Activated CD4-positive, alpha-beta T cell treated with anti-CD3 and anti-CD28 coated beads, Interleukin-2, amount 10 ng/mL, durations not matched to agents 24 days and 14 days (primary cell): ENCODE measurements around the gene MFSD11. TPM values are rescaled to one million over a fixed set of nuclear protein-coding genes. Genes with fewer than 3 reads are reported as not detected.
"Not testable (repeated sequence)": the region's sequence is repeated elsewhere in the genome, so short reads cannot be mapped to it uniquely, and the experiment has no call there.

Source experiments
- DNase-seq: peaks from one replicate; pipeline ENCODE4 v3.0.0; 2022
- H3K27ac Mint-ChIP-seq: one replicate; pipeline ENCODE4 v1.8.0; 2022; ENCODE audit warnings: mild to moderate bottlenecking, mixed read lengths
- H3K27me3 Mint-ChIP-seq: one replicate; pipeline ENCODE4 v1.8.0; 2022; ENCODE audit warnings: mixed read lengths
- H3K36me3 Mint-ChIP-seq: one replicate; pipeline ENCODE4 v1.8.0; 2022; ENCODE audit warnings: low read depth, mild to moderate bottlenecking, mixed read lengths
- H3K4me1 Mint-ChIP-seq: one replicate; pipeline ENCODE4 v1.8.0; 2021; ENCODE audit warnings: mixed read lengths
- H3K4me3 Mint-ChIP-seq: one replicate; pipeline ENCODE4 v1.8.0; 2022; ENCODE audit warnings: mild to moderate bottlenecking, moderate library complexity, mixed read lengths
- H3K9me3 Mint-ChIP-seq: one replicate; pipeline ENCODE4 v1.8.0; 2021; ENCODE audit warnings: mixed read lengths
- intact Hi-C: fragments of 100-400 bp; cut with micrococcal nuclease; formaldehyde crosslinking; loops from one replicate; pipeline ENCODE4 v1.15.1; 2023
- total RNA-seq: library from RNA; stranded (reverse); gene quantifications from 2 replicates; pipeline ENCODE4 v1.2.3, GENCODE V29; 2022

MFSD11 gene
- total RNA-seq, 1 donor from 2014 or later: 15.1 TPM

GRCh38 chr17:76726776-76727718 is 10.9 kb upstream of the MFSD11 start, which contains the start of gene METTL23:
Gene METTL23, plus strand, starts transcription at chr17:76726839. Its CDS starts 2,872 bp downstream, at chr17:76729711.
- intact Hi-C loops: loop anchor here (1.0 to 5.0 kb wide), 3 partner anchors 10 to 414 kb away; partner anchors contain the start of genes SEC14L1 and SRSF2
- Mint-ChIP-seq H3K27ac (peak within 1 kb of the TSS; percentile 97), H3K4me1 (peaks cover 37% of the 10 kb centered on the region), H3K36me3 (peaks cover 55% of the 10 kb centered on the region), H3K9me3 (no peaks in the 10 kb centered on the region), H3K27me3 (no peaks in the 10 kb centered on the region), H3K4me3 (peak within 1 kb of the TSS; percentile 96)
- peak; percentile 94 for DNase-seq

- intact Hi-C loops: loop anchor here (2.0 to 5.0 kb wide), 2 partner anchors 269 to 413 kb away; partner anchors contain the start of gene SEC14L1
- DNase-seq: peak; percentile 78
- peaks cover 39% of the 10 kb centered on the region for H3K4me1 Mint-ChIP-seq
- no peaks in the 10 kb centered on the region for H3K9me3 Mint-ChIP-seq
- H3K36me3 Mint-ChIP-seq: peaks cover 56% of the 10 kb centered on the region
- H3K27me3 Mint-ChIP-seq: no peaks in the 10 kb centered on the region
- peak overlapping the region; percentile 96 for H3K4me3 Mint-ChIP-seq
- H3K27ac Mint-ChIP-seq: peak overlapping the region; percentile 97
These were observed 10.0 kb upstream of the MFSD11 start for GRCh38 chr17:76727745-76728456.

GRCh38 chr17:76731800-76732733 is 5.9 kb upstream of the MFSD11 start:
- not testable (repeated sequence) for H3K9me3 Mint-ChIP-seq, DNase-seq, H3K27ac Mint-ChIP-seq, H3K27me3 Mint-ChIP-seq
- intact Hi-C loops: loop anchor here (10.0 kb wide), 1 partner anchor 657 kb away; the partner anchor contains the start of genes GALR2, SRP68 and ZACN
- Mint-ChIP-seq H3K4me3 (peak overlapping the region; percentile 92), H3K4me1 (peaks cover 46% of the 10 kb centered on the region), H3K36me3 (peaks cover 63% of the 10 kb centered on the region)

GRCh38 chr17:76732734-76733617 is 4.9 kb upstream of the MFSD11 start:
- Mint-ChIP-seq H3K27me3 (no peaks in the 10 kb centered on the region), H3K36me3 (peaks cover 64% of the 10 kb centered on the region), H3K4me3 (peak overlapping the region; percentile 92), H3K9me3 (no peaks in the 10 kb centered on the region), H3K27ac (peak overlapping the region; percentile 51), H3K4me1 (peaks cover 40% of the 10 kb centered on the region)
- no peak for DNase-seq
- intact Hi-C loops: loop anchor here (10.0 kb wide), 1 partner anchor 658 kb away; the partner anchor contains the start of genes GALR2, SRP68 and ZACN

- H3K36me3 Mint-ChIP-seq: peaks cover 64% of the 10 kb centered on the region
- no peaks in the 10 kb centered on the region for H3K27me3 Mint-ChIP-seq
- DNase-seq: no peak
- intact Hi-C loops: loop anchor here (10.0 kb wide), 1 partner anchor 659 kb away; the partner anchor contains the start of genes GALR2, SRP68 and ZACN
- H3K4me1 Mint-ChIP-seq: peaks cover 42% of the 10 kb centered on the region
- peak overlapping the region; percentile 92 for H3K4me3 Mint-ChIP-seq
- peak overlapping the region; percentile 91 for H3K27ac Mint-ChIP-seq
- H3K9me3 Mint-ChIP-seq: no peaks in the 10 kb centered on the region
These were observed 4.3 kb upstream of the MFSD11 start for GRCh38 chr17:76733618-76733957.

- H3K4me1 Mint-ChIP-seq: peaks cover 44% of the 10 kb centered on the region
- H3K27ac Mint-ChIP-seq: peak overlapping the region; percentile 91
- no peaks in the 10 kb centered on the region for H3K27me3 Mint-ChIP-seq
- DNase-seq: peak; percentile 73
- H3K36me3 Mint-ChIP-seq: peaks cover 61% of the 10 kb centered on the region
- H3K4me3 Mint-ChIP-seq: peak overlapping the region; percentile 92
- intact Hi-C loops: loop anchor here (10.0 kb wide), 1 partner anchor 659 kb away; the partner anchor contains the start of genes GALR2, SRP68 and ZACN
- H3K9me3 Mint-ChIP-seq: no peaks in the 10 kb centered on the region
These were observed 3.7 kb upstream of the MFSD11 start for GRCh38 chr17:76734080-76734840.

- H3K4me3 Mint-ChIP-seq: peak overlapping the region; percentile 92
- no peaks in the 10 kb centered on the region for H3K27me3 Mint-ChIP-seq
- no peaks in the 10 kb centered on the region for H3K9me3 Mint-ChIP-seq
- peak; percentile 79 for DNase-seq
- H3K27ac Mint-ChIP-seq: peak overlapping the region; percentile 91
- H3K4me1 Mint-ChIP-seq: peaks cover 41% of the 10 kb centered on the region
- peaks cover 56% of the 10 kb centered on the region for H3K36me3 Mint-ChIP-seq
- intact Hi-C loops: loop anchor here (5.0 to 10.0 kb wide), 6 partner anchors 57 to 717 kb away; partner anchors contain the start of genes GALR2, SRP68, UBALD2 and ZACN
These were observed 2.9 kb upstream of the MFSD11 start for GRCh38 chr17:76735006-76735405.

GRCh38 chr17:76735586-76736348 is 2.2 kb upstream of the MFSD11 start:
- DNase-seq: no peak
- intact Hi-C loops: loop anchor here (2.0 to 10.0 kb wide), 7 partner anchors 57 to 717 kb away; partner anchors contain the start of genes GALR2, SEC14L1, SRP68 and UBALD2
- Mint-ChIP-seq H3K9me3 (no peaks in the 10 kb centered on the region), H3K4me1 (peaks cover 40% of the 10 kb centered on the region), H3K4me3 (peak overlapping the region; percentile 92), H3K36me3 (peaks cover 51% of the 10 kb centered on the region), H3K27me3 (no peaks in the 10 kb centered on the region), H3K27ac (peak overlapping the region; percentile 91)

- Mint-ChIP-seq H3K4me3 (peak overlapping the region; percentile 92), H3K4me1 (peaks cover 40% of the 10 kb centered on the region), H3K27ac (peak overlapping the region; percentile 100), H3K27me3 (no peaks in the 10 kb centered on the region), H3K36me3 (peaks cover 48% of the 10 kb centered on the region), H3K9me3 (no peaks in the 10 kb centered on the region)
- intact Hi-C loops: loop anchor here (1.0 to 10.0 kb wide), 8 partner anchors 10 to 716 kb away; partner anchors contain the start of genes GALR2, JMJD6, METTL23 and SEC14L1
- peak; percentile 90 for DNase-seq
These were observed 1.4 kb upstream of the MFSD11 start for GRCh38 chr17:76736349-76737081.

- H3K36me3 Mint-ChIP-seq: peaks cover 47% of the 10 kb centered on the region
- H3K4me3 Mint-ChIP-seq: peak within 1 kb of the TSS; percentile 92
These were observed 740 bp upstream of the MFSD11 start, which contains the start of gene SRSF2 for GRCh38 chr17:76737082-76737675. Gene SRSF2, minus strand, starts transcription at chr17:76737331. Its CDS starts 171 bp downstream, at chr17:76737160.

More at GRCh38 chr17:76737082-76737675, 740 bp upstream of the MFSD11 start, which contains the start of gene SRSF2:
- peak; percentile 100 for DNase-seq
- intact Hi-C loops: loop anchor here (1.0 to 10.0 kb wide), 8 partner anchors 11 to 715 kb away; partner anchors contain the start of genes GALR2, JMJD6, METTL23 and SEC14L1
- H3K27ac Mint-ChIP-seq: peak within 1 kb of the TSS; percentile 100
- H3K27me3 Mint-ChIP-seq: no peaks in the 10 kb centered on the region
- no peaks in the 10 kb centered on the region for H3K9me3 Mint-ChIP-seq
- H3K4me1 Mint-ChIP-seq: peaks cover 37% of the 10 kb centered on the region
